ENCODE data around the gene ZNF385B.

ZNF385B gene

GRCh38 chr2:179584760-179585159, 276.7 kb downstream of the ZNF385B start:
- DNase-seq (ENCODE audit: low read depth): no peak

GRCh38 chr2:179581605-179582004, 279.8 kb downstream of the ZNF385B start:
- DNase-seq (ENCODE audit: low read depth): no peak

GRCh38 chr2:179580378-179581146, 280.9 kb downstream of the ZNF385B start:
- DNase-seq (ENCODE audit: low read depth): no peak

GRCh38 chr2:179579800-179580199, 281.6 kb downstream of the ZNF385B start:
- DNase-seq (ENCODE audit: low read depth): no peak

- DNase-seq (ENCODE audit: low read depth): no peak
These were observed 283.1 kb downstream of the ZNF385B start for GRCh38 chr2:179578171-179578916.

GRCh38 chr2:179574061-179574519, 287.3 kb downstream of the ZNF385B start:
- DNase-seq (ENCODE audit: low read depth): no peak

GRCh38 chr2:179572544-179572943, 288.9 kb downstream of the ZNF385B start:
- no peak for DNase-seq (ENCODE audit: low read depth)

- no peak for DNase-seq (ENCODE audit: low read depth)
These were observed 289.7 kb downstream of the ZNF385B start for GRCh38 chr2:179571721-179572120.

GRCh38 chr2:179571252-179571651, 290.2 kb downstream of the ZNF385B start:
- no peak for DNase-seq (ENCODE audit: low read depth)

GRCh38 chr2:179569831-179570233, 291.6 kb downstream of the ZNF385B start:
- no peak for DNase-seq (ENCODE audit: low read depth)

GRCh38 chr2:179565807-179566206, 295.6 kb downstream of the ZNF385B start:
- DNase-seq (ENCODE audit: low read depth): no peak

- DNase-seq (ENCODE audit: low read depth): no peak
These were observed 299.0 kb downstream of the ZNF385B start for GRCh38 chr2:179562330-179562885.

- no peak for DNase-seq (ENCODE audit: low read depth)
These were observed 299.7 kb downstream of the ZNF385B start for GRCh38 chr2:179561702-179562101.

GRCh38 chr2:179560257-179560735, 301.1 kb downstream of the ZNF385B start:
- no peak for DNase-seq (ENCODE audit: low read depth)

GRCh38 chr2:179559108-179559806, 302.2 kb downstream of the ZNF385B start:
- DNase-seq (ENCODE audit: low read depth): no peak

GRCh38 chr2:179558010-179558934, 303.1 kb downstream of the ZNF385B start:
- DNase-seq (ENCODE audit: low read depth): no peak

- DNase-seq (ENCODE audit: low read depth): no peak
These were observed 305.0 kb downstream of the ZNF385B start for GRCh38 chr2:179556425-179556824.

GRCh38 chr2:179555691-179556283, 305.6 kb downstream of the ZNF385B start:
- no peak for DNase-seq (ENCODE audit: low read depth)

GRCh38 chr2:179554639-179555386, 306.6 kb downstream of the ZNF385B start:
- no peak for DNase-seq (ENCODE audit: low read depth)

- no peak for DNase-seq (ENCODE audit: low read depth)
These were observed 308.0 kb downstream of the ZNF385B start for GRCh38 chr2:179553382-179553781.

All from T follicular helper cell (primary cell).